ENCODE measurements around the gene SPPL2A.

Gene SPPL2A

GRCh38 chr15:50685976-50686468 lies 79.5 kb downstream of the SPPL2A start:
- peak; percentile 70 for DNase-seq

GRCh38 chr15:50685191-50685975 lies 80.1 kb downstream of the SPPL2A start:
- no peak for DNase-seq

- DNase-seq, result no peak
Observed at GRCh38 chr15:50681467-50681866, 84.0 kb downstream of the SPPL2A start.

- DNase-seq, result no peak
Observed at GRCh38 chr15:50676799-50677483, 88.6 kb downstream of the SPPL2A start.

GRCh38 chr15:50675535-50676144 lies 89.9 kb downstream of the SPPL2A start:
- DNase-seq, result peak in 1 of 2 experiments; percentile 19

- DNase-seq, result no peak
Observed at GRCh38 chr15:50670115-50670514, 95.4 kb downstream of the SPPL2A start.

GRCh38 chr15:50669611-50670010 lies 95.9 kb downstream of the SPPL2A start:
- DNase-seq, result no peak

- no peak for DNase-seq
Observed at GRCh38 chr15:50665938-50666337, 99.6 kb downstream of the SPPL2A start.

GRCh38 chr15:50655555-50655954 lies 110.0 kb downstream of the SPPL2A start:
- no peak for DNase-seq

GRCh38 chr15:50653156-50653743 lies 112.3 kb downstream of the SPPL2A start:
- no peak for DNase-seq

GRCh38 chr15:50652671-50653070 lies 112.8 kb downstream of the SPPL2A start:
- DNase-seq, result no peak
